HG03175 (cell line): ENCODE data around the gene TOX2.
A peak's percentile ranks its signal among the peaks of the same experiment; 100 is the strongest.

Experiments used
- ATAC-seq: cut with Tn5 transposase; IDR thresholded peaks from one replicate; pipeline ENCODE4 v1.9.1; 2021; ENCODE audit warnings: mild to moderate bottlenecking, moderate library complexity; ENCODE audit not compliant: unreplicated experiment

Gene TOX2

DNA sequence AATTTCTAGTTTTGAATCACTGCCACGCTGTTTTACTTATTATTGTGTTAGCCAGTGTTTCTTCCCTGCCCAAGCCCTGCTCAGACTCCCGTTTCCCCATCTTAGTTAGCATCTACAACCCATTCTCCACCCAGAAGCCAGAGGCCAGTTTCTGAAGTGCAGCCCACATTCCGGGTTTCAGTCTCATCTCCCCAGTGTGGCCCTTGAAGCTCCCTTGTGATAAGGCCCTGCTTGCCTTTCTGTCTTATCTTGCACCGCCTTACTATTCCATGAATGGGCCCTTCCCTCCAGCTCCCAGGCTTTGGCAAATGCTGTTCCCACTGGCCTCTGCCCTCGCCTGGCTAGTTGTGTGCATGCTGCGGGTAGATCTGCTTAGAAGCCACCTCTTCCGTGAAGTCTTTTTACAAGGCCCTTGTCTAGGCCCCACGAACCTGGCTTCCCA is 41.1 kb downstream of the TOX2 start:
- ATAC-seq, result no peak

GRCh38 chr20:43957392-43957791 is 42.7 kb downstream of the TOX2 start:
- no peak for ATAC-seq

GRCh38 chr20:43958626-43959025 is 44.0 kb downstream of the TOX2 start:
- ATAC-seq, result no peak

DNA sequence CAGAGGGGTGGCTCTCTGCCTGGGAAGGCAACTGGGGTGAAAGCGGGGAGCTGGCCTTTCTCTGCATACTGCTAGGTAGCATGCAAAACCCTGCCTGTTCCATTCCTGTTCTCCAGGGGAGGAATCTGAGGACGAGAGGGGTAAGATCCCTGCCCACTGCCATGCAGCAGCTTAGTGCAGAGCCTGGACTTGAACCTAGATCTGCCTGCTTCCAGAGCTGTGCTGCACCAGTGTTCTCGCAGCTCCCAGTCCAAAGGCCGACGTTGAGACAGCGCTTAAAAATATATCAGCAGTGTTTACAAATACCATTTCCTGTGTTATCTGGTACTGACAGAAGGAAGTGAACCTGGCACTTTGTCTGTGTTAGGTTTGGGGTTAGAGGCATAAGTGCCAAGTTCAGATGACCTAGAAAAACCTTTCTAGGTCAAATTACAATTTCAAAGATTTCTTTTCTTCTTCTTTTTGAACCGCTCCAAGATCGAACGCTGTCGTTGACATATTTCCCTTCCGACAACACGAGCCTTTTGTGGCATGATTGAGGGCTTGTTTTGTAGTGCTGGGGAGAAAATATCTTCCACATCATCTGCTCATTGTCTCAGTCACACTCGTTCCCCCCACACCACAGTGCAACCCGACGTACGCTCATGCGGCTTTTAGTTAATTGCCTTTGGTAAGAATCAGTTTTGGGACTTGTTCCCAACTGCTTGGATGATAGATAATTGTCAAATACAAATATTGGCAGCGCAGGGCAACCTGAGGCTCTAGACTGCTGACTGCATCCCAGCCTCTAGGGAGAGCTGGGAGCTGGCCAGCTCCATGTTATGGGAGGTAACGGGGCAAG is 44.6 kb downstream of the TOX2 start:
- peak; percentile 56 for ATAC-seq

GRCh38 chr20:43959920-43960227 is 45.2 kb downstream of the TOX2 start:
- ATAC-seq, result no peak

DNA sequence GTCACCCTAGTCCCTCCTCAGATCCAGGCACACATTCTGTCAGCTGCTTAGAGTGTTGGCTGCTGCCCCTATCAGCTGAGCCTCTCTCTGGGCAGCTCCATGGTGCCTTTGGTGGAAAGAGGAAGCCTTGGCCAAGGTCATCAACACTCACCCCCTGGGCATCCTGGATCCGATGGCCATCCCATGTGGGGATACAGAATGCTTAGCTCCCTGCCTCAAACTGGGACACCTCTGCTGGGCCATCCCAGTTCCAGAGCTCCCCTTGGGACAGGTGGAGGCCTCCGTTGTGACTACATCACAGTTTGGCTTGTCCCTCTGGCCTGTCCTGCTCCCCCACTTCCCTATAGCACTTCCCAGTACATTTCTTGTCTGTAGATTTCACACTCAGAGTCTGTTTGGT is 45.6 kb downstream of the TOX2 start:
- ATAC-seq, result no peak

- no peak for ATAC-seq
These were observed 46.5 kb downstream of the TOX2 start for GRCh38 chr20:43961116-43961515.

- no peak for ATAC-seq
These were observed 47.2 kb downstream of the TOX2 start for GRCh38 chr20:43961541-43962471.

DNA sequence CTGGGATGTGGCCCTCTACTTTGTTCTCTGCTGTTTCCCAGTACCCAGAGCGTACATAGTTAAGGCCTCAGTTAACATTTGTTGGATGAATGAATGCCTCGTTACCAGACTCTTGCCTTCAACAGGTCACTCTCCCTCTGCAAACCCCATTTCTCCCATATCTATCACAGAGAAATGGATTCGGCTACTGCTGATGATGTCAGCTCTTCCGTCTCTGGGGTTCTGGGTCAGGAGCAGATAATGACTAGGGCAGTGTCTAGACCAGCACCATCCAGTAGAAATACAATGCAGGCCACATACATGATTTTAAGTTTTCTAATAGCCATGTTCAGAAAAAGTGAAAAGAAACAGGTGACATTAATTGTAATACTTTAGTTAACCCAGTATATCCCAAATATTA is 47.9 kb downstream of the TOX2 start:
- no peak for ATAC-seq

DNA sequence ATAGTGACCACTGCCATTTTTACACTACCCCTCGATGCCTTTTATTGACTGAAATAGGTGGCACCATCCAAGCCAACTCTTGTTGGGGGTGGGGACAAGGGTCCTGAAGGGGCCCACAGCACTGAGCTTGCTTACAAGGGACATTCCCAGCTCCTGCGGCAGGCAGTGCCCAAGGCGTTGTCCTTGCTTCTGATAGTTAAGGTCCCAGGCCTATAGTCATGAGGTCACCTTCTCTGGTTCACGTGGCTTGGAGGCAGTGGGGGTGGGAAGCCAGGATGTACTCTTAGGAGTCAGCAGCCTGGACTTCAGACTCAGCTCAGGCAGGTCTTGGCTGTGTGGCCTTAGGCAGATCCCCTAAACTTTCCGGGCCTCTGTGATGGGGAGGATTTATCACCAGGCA is 48.6 kb downstream of the TOX2 start:
- ATAC-seq, result no peak

DNA sequence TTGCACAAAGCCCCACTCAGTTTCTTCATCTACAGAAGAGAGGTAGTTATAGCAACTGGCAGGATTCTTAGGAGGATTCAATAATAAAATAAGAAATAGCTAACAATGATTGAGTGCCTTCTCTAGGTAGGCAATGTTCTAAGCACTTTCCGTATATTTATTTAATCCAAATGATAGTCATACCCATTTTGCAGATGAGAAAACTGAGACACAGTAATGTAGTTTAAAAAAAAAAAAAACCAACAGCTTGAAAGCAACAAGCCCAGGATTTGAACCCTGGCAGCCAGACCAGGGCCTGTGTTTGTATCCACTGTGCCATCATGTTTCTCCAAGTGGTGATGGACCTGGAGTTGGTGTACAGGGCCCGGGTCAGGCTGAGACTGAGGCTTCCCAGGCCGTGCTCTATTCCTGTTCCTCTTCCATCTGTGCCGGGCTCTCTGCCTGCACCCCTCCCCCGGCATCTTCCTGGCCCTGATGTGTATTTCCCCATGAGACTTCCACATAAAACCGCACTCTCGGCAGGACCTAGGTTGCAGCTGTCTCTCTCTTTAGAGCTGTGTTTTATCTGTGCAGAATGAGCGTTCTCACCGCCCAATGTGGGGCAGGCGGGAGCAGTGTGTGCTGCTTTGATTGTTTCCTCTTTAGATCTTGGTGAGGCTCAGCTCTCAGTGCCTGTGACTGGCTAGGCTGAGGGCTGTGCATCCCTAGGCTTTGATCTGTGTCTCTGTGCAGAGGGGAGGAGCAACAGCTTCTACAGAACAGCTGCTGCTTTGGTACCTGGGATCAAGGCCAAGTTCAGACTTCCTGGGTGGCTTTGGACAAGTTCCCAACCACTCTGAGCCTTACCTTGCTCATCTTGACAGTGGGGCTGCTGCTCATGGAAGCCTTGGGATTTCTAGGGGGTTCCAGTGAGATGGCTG is 49.5 kb downstream of the TOX2 start:
- ATAC-seq, result peak; percentile 50

DNA sequence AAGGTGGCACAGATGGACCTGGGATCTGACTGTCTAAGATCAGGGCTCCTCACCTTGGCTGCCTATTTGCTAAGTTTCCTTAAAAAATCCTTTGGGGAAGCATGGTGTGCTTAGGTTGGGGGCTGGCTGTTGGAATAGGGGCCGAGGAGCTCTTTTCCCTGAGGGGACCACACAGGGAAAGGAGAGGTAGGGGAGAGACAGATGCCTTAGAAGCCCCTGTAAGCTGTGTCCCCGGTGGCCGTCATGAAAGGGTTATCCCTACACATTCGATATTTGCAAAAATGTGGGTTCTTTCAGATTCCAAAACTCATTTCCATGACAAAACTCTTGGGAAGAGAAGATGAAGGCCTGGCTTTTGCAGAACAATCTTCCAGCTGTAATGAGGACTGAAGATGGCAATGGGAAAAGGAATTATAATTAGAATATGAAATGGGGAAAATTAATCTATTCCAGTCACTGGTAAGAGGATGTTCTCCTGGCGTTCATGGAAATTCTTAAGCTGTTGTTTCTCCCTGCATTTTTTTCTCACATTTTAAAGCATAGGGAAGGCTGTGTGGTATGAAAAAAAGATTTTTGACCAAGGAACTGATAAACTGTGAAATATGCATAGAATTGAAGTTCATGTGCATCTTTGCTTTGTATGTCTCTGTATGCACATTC is 53.8 kb downstream of the TOX2 start:
- ATAC-seq, result no peak

- ATAC-seq, result no peak
These were observed 54.4 kb downstream of the TOX2 start for GRCh38 chr20:43969028-43969447.

- ATAC-seq, result no peak
These were observed 55.0 kb downstream of the TOX2 start for GRCh38 chr20:43969501-43970182.

- no peak for ATAC-seq
These were observed 56.6 kb downstream of the TOX2 start for GRCh38 chr20:43971267-43971666.

DNA sequence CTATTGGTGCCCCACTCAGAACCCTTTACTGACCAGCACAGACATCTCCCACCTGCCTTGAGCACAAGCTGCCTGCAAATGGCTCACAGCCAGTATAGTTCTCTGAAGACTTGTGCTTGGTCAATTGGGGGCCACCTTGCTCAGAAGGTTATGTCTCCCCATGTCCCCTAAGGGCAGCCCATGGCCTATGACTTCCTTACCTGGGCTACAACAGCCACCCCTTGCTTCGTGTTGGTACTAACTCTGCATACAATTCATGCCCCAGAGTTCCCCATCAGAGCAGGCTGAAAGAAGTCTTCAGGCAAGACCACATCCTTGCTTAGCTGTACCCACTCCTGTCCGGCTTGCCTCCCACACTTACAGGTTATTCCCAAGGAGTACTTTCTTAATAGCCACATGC is 57.4 kb downstream of the TOX2 start:
- no peak for ATAC-seq

GRCh38 chr20:43972692-43973091 is 58.0 kb downstream of the TOX2 start:
- ATAC-seq, result no peak

GRCh38 chr20:43973231-43973630 is 58.6 kb downstream of the TOX2 start:
- ATAC-seq, result no peak

- no peak for ATAC-seq
These were observed 59.2 kb downstream of the TOX2 start for GRCh38 chr20:43973671-43974450.
